HEK293 (cell line): Measurements from ENCODE around the gene AMIGO1.

Source experiments
- CTCF ChIA-PET: fragments of 350-600 bp; formaldehyde crosslinking; extraction: SDS; loops from one replicate; lab custom pipeline; 2021; ENCODE audit warnings: antibody characterized with exemption; lab: Yijun Ruan, JAX
- POLR2A ChIA-PET: fragments of 300-600 bp; formaldehyde crosslinking; extraction: SDS; loops from one replicate; lab custom pipeline; 2020; ENCODE audit warnings: antibody characterized with exemption, inconsistent platforms; lab: Yijun Ruan, JAX
- H3K27ac ChIP-seq: fragments of 200-500 bp; sonication (Bioruptor generic); 2 replicates; pipeline ENCODE4 v1.5.1; 2014; ENCODE audit warnings: low read depth, low read length, control low read depth, inconsistent platforms; ENCODE audit errors: extremely low read depth
- H3K36me3 ChIP-seq, 2 experiments: fragments of 200-500 bp in 1 of 2; sonication (Bioruptor generic) in 1 of 2; 1 replicate in 1 of 2; 2 replicates in 1 of 2; pipeline ENCODE4 v1.5.1; 2014 to 2017; ENCODE audit warnings: inconsistent platforms in 2 of 2, low read length in 2 of 2; ENCODE audit not compliant: control insufficient read depth in 2 of 2, insufficient read depth in 1 of 2
- H3K4me1 ChIP-seq: fragments of 200-500 bp; sonication (Bioruptor generic); 2 replicates; pipeline ENCODE4 v1.5.1; 2014; ENCODE audit warnings: mild to moderate bottlenecking, low read length, inconsistent platforms; ENCODE audit not compliant: control insufficient read depth, insufficient read depth
- H3K4me3 ChIP-seq: 2 replicates; pipeline ENCODE4 v1.5.1; 2011; ENCODE audit warnings: low read depth, mild to moderate bottlenecking, control low read depth, low read length, moderate library complexity
- H3K9me3 ChIP-seq: fragments of 200-500 bp; sonication (Bioruptor generic); 2 replicates; pipeline ENCODE4 v1.5.1; 2014; ENCODE audit warnings: low read depth, low read length, inconsistent platforms; ENCODE audit not compliant: control insufficient read depth, insufficient read depth
- HOXD13 ChIP-seq: sonication (generic); formaldehyde crosslinking; IDR thresholded peaks from 2 replicates; pipeline ENCODE4 v1.8.0; 2022; ENCODE audit warnings: missing genetic modification reagents, borderline replicate concordance
- KLF16 ChIP-seq: fragments of 450-650 bp; formaldehyde crosslinking; IDR thresholded peaks from 2 replicates; pipeline ENCODE4 v1.5.1; 2017; ENCODE audit warnings: missing biosample characterization, missing genetic modification characterization
- SCRT1 ChIP-seq: fragments of 450-650 bp; formaldehyde crosslinking; IDR thresholded peaks from 2 replicates; pipeline ENCODE4 v1.5.1; 2016; ENCODE audit warnings: missing biosample characterization, missing genetic modification characterization, borderline replicate concordance
- SCRT2 ChIP-seq: fragments of 450-650 bp; formaldehyde crosslinking; IDR thresholded peaks from 2 replicates; pipeline ENCODE4 v1.5.1; 2016; ENCODE audit warnings: missing biosample characterization, missing genetic modification characterization
- YY1 ChIP-seq: fragments of 450-650 bp; formaldehyde crosslinking; IDR thresholded peaks from 2 replicates; pipeline ENCODE4 v1.5.1; 2018; ENCODE audit warnings: missing biosample characterization, missing genetic modification characterization
- ZBTB10 ChIP-seq: fragments of 450-650 bp; formaldehyde crosslinking; IDR thresholded peaks from 2 replicates; pipeline ENCODE4 v1.5.1; 2016; ENCODE audit warnings: missing biosample characterization, missing genetic modification characterization
- ZBTB7A ChIP-seq: fragments of 450-650 bp; formaldehyde crosslinking; IDR thresholded peaks from 2 replicates; pipeline ENCODE4 v1.5.1; 2016; ENCODE audit warnings: low read depth, missing biosample characterization, missing genetic modification characterization
- ZFHX2 ChIP-seq: fragments of 450-650 bp; formaldehyde crosslinking; conservative IDR thresholded peaks from 2 replicates; pipeline ENCODE4 v1.5.1; 2016; ENCODE audit warnings: missing biosample characterization, missing genetic modification characterization
- ZFP41 ChIP-seq: fragments of 450-650 bp; formaldehyde crosslinking; IDR thresholded peaks from 2 replicates; pipeline ENCODE4 v1.5.1; 2016; ENCODE audit warnings: missing biosample characterization, missing genetic modification characterization, borderline replicate concordance
- ZNF10 ChIP-seq: fragments of 450-650 bp; formaldehyde crosslinking; IDR thresholded peaks from 2 replicates; pipeline ENCODE4 v1.5.1; 2017; ENCODE audit warnings: missing biosample characterization, missing genetic modification characterization
- ZNF184 ChIP-seq: fragments of 450-650 bp; IDR thresholded peaks from 2 replicates; pipeline ENCODE4 v1.5.1; 2018; ENCODE audit warnings: missing biosample characterization, mild to moderate bottlenecking, missing genetic modification characterization
- ZNF221 ChIP-seq: fragments of 450-650 bp; formaldehyde crosslinking; IDR thresholded peaks from 2 replicates; pipeline ENCODE4 v1.5.1; 2017; ENCODE audit warnings: missing biosample characterization, missing genetic modification characterization, borderline replicate concordance
- ZNF335 ChIP-seq: fragments of 450-650 bp; formaldehyde crosslinking; conservative IDR thresholded peaks from 2 replicates; pipeline ENCODE4 v1.5.1; 2016; ENCODE audit warnings: missing biosample characterization, missing genetic modification characterization
- ZNF404 ChIP-seq: fragments of 450-650 bp; formaldehyde crosslinking; IDR thresholded peaks from 2 replicates; pipeline ENCODE4 v1.5.1; 2017; ENCODE audit warnings: missing biosample characterization, missing genetic modification characterization
- ZNF510 ChIP-seq: fragments of 450-650 bp; formaldehyde crosslinking; IDR thresholded peaks from 2 replicates; pipeline ENCODE4 v1.5.1; 2018; ENCODE audit warnings: mild to moderate bottlenecking, missing genetic modification characterization, missing biosample characterization; ENCODE audit not compliant: insufficient replicate concordance
- ZNF530 ChIP-seq: fragments of 450-650 bp; formaldehyde crosslinking; IDR thresholded peaks from 2 replicates; pipeline ENCODE4 v1.5.1; 2016; ENCODE audit warnings: low read depth, missing biosample characterization, missing genetic modification characterization
- ZNF600 ChIP-seq: fragments of 450-650 bp; formaldehyde crosslinking; IDR thresholded peaks from 2 replicates; pipeline ENCODE4 v1.5.1; 2016; ENCODE audit warnings: missing biosample characterization, missing genetic modification characterization
- ZNF76 ChIP-seq: fragments of 450-650 bp; formaldehyde crosslinking; IDR thresholded peaks from 2 replicates; pipeline ENCODE4; 2016; ENCODE audit warnings: low read depth, missing biosample characterization, missing genetic modification characterization, borderline replicate concordance
- ZNF768 ChIP-seq: fragments of 450-650 bp; formaldehyde crosslinking; IDR thresholded peaks from 2 replicates; pipeline ENCODE4 v1.5.1; 2018; ENCODE audit warnings: missing biosample characterization, mild to moderate bottlenecking, missing genetic modification characterization
- ZSCAN16 ChIP-seq: fragments of 450-650 bp; formaldehyde crosslinking; IDR thresholded peaks from 2 replicates; pipeline ENCODE4 v1.5.1; 2016; ENCODE audit warnings: missing biosample characterization, missing genetic modification characterization

The AMIGO1 gene

DNA sequence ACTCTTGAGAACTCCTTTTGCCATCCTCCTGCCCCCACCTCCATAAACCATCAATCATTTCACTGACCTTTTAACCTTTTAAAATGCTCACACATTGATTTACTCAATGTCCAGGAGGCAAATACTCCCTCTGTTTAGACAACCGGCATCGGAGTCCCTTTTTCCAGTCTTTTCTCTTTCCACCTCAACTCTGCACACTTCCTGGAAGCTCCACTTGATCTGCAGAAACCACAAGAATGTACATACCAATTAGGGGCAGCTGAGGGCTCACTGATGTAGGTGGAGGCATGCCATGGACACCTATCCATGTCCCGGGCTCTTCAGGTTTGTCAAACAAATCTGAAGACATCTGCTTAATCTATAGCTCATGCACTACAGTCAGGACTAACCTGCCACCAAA, 5.3 kb upstream of the AMIGO1 start:
- CTCF ChIA-PET = interaction anchor here (1.0 to 36.3 kb wide), 4 partner anchors 12 to 470 kb away, joined by 5 to 1152 read pairs (median 154); partner anchors contain the start of genes AHCYL1, CYB561D1 and GPR61
- TF ChIP-seq ZFP41 = no peak
- no peak for TF ChIP-seq YY1 (tag by site-specific recombination)
- TF ChIP-seq HOXD13 = no peak
- no peak for TF ChIP-seq ZNF510 (tag by site-specific recombination)
- TF ChIP-seq ZNF335 = no peak
- no peak for TF ChIP-seq ZBTB7A (tag by site-specific recombination)
- TF ChIP-seq ZNF76 (tag by site-specific recombination) = no peak
- TF ChIP-seq KLF16 (tag by site-specific recombination) = no peak
- no peak for TF ChIP-seq ZNF530 (tag by site-specific recombination)
- TF ChIP-seq ZSCAN16 (tag by site-specific recombination) = no peak
- TF ChIP-seq ZNF221 (tag by site-specific recombination) = no peak
- TF ChIP-seq ZNF184 (tag by site-specific recombination) = no peak
- H3K4me1 ChIP-seq = no peaks in the 10 kb centered on the region
- H3K27ac ChIP-seq = no peak overlapping the region
- POLR2A ChIA-PET = interaction anchor here (1.1 to 1.3 kb wide), 2 partner anchors 9 to 489 kb away, joined by 3 read pairs; no protein-coding TSS in a partner anchor
- H3K9me3 ChIP-seq = no peaks in the 10 kb centered on the region
- H3K4me3 ChIP-seq = no peak overlapping the region
- no peaks in the 10 kb centered on the region for H3K36me3 ChIP-seq

- no peak for TF ChIP-seq ZNF600 (tag by site-specific recombination)
- TF ChIP-seq ZNF10 (tag by site-specific recombination) = no peak
- 0 out of 2 replicates have a peak, but pooled peaks have one; percentile 58 for TF ChIP-seq SCRT1 (tag by site-specific recombination)
- no peak for TF ChIP-seq ZNF768 (tag by site-specific recombination)
- peak; percentile 92 for TF ChIP-seq SCRT2 (tag by site-specific recombination)
- H3K4me3 ChIP-seq = no peak overlapping the region
- H3K27ac ChIP-seq = no peak overlapping the region
- CTCF ChIA-PET = interaction anchor here (0.6 to 36.3 kb wide), 3 partner anchors 19 to 138 kb away, joined by 4 to 1152 read pairs (median 303); partner anchors contain the start of genes CYB561D1 and GPR61
- H3K36me3 ChIP-seq = no peaks in the 10 kb centered on the region
- no peaks in the 10 kb centered on the region for H3K4me1 ChIP-seq
- no peaks in the 10 kb centered on the region for H3K9me3 ChIP-seq
- POLR2A ChIA-PET = no interaction called here
Observed at GRCh38 chr1:109513110-109513710, 3.7 kb upstream of the AMIGO1 start.

- H3K4me1 ChIP-seq = no peaks in the 10 kb centered on the region
- H3K36me3 ChIP-seq = no peaks in the 10 kb centered on the region
- ChIA-PET CTCF (interaction anchor here (18.0 to 36.3 kb wide), 2 partner anchors 14 to 24 kb away, joined by 303 to 1152 read pairs; partner anchors contain the start of genes CYB561D1 and GPR61), POLR2A (interaction anchor here (1.4 kb wide), 1 partner anchor 11 kb away, joined by 5 read pairs; no protein-coding TSS in a partner anchor)
- no peaks in the 10 kb centered on the region for H3K9me3 ChIP-seq
- no peak overlapping the region for H3K4me3 ChIP-seq
- H3K27ac ChIP-seq = no peak overlapping the region
- TF ChIP-seq ZBTB10 (tag by site-specific recombination) (no peak), ZNF404 (tag by site-specific recombination) (no peak), ZFHX2 (tag by site-specific recombination) (0 out of 2 replicates have a peak, but pooled peaks have one; percentile 8)
- TF ChIP-seq, all 188 proteins: peak for 1
Observed at GRCh38 chr1:109508873-109509175, 703 bp downstream of the AMIGO1 start.
